Transverse colon (tissue), 4 donors: ENCODE measurements around the gene SELENOP. TPM values are rescaled to one million over a fixed set of nuclear protein-coding genes. Genes with fewer than 3 reads are reported as not detected.

Experiments
- DNase-seq: peaks from one replicate; pipeline ENCODE4 v3.0.0-alpha.2; 2019
- H3K27ac ChIP-seq, 4 donors: fragments of 200-600 bp; sonication (generic); 2 replicates each; pipeline ENCODE4 v1.5.1; 2016 to 2018; ENCODE audit warnings: inconsistent platforms in 4 of 4
- H3K27me3 ChIP-seq: fragments of 200-600 bp; sonication (generic); 2 replicates; pipeline ENCODE4 v1.5.1; 2017; ENCODE audit warnings: inconsistent platforms
- H3K36me3 ChIP-seq, 4 donors: fragments of 200-600 bp; sonication (generic); 2 replicates each; pipeline ENCODE4 v1.5.1; 2017 to 2019; ENCODE audit warnings: inconsistent platforms in 4 of 4
- H3K4me1 ChIP-seq, 4 donors: fragments of 200-600 bp; sonication (generic); 2 replicates each; pipeline ENCODE4 v1.5.1; 2017 to 2020; ENCODE audit warnings: inconsistent platforms in 4 of 4
- H3K4me3 ChIP-seq, 4 donors: fragments of 200-600 bp; sonication (generic); 1 replicate in 1 of 4; 2 replicates in 3 of 4; pipeline versions ENCODE4 v1.5.1 to v1.6.1; 2017 to 2019; ENCODE audit warnings: inconsistent platforms in 4 of 4
- H3K9me3 ChIP-seq, 2 donors: fragments of 200-600 bp; sonication (generic); 2 replicates each; pipeline ENCODE4 v1.5.1; 2017 to 2019; ENCODE audit warnings: inconsistent platforms in 2 of 2
- EP300 ChIP-seq: sonication (generic); formaldehyde crosslinking; IDR thresholded peaks from one replicate; pipeline ENCODE4 v1.6.1; 2017; ENCODE audit warnings: antibody characterized with exemption, low read depth
- POLR2A ChIP-seq: fragments of 450-650 bp; IDR thresholded peaks from one replicate; pipeline ENCODE4 v1.6.1; 2016; ENCODE audit warnings: antibody characterized with exemption, mild to moderate bottlenecking, moderate library complexity
- POLR2AphosphoS5 ChIP-seq, 3 donors: sonication (generic); formaldehyde crosslinking; IDR thresholded peaks; one replicate each; pipeline ENCODE4 v1.6.1; 2016; ENCODE audit warnings: antibody characterized with exemption in 3 of 3
- WGBS, 2 donors: methylation state at CpG; one replicate each; pipeline ENCODE4 v1.1.5; 2018; ENCODE audit warnings: low coverage in 1 of 2; 5-methylcytosine and 5-hydroxymethylcytosine counted together
- in situ Hi-C, 4 donors: fragments of 200-750 bp; cut with MboI; loops; one replicate each; pipeline versions ENCODE4 v1.15.0 to v1.15.1; 2017; ENCODE audit warnings: low sequenced_read_pairs in 3 of 4, low pct_ligation_motif_present in 1 of 4, low pct_unique_long_range_greater_than_20kb in 1 of 4
- intact Hi-C: fragments of 100-400 bp; cut with DNase I; formaldehyde crosslinking; loops from one replicate; pipeline ENCODE4 v1.15.1; 2023; ENCODE audit warnings: low total_unique reads
- total RNA-seq, 4 donors: library from RNA; depleted of rRNA; stranded (reverse); fragments of >200 nt; gene quantifications; one replicate each; pipeline ENCODE4 v1.1.0, GENCODE V29; 2016
- TF ChIP-seq, protein P1 (sequence below), 5 experiments: fragments of 200-600 bp in 3 of 5; fragments of 450-650 bp in 2 of 5; sonication (generic) in 3 of 5; IDR thresholded peaks; 1 replicate in 2 of 5; 2 replicates in 3 of 5; pipeline ENCODE4 v1.5.1; 2016 to 2017; ENCODE audit warnings: antibody characterized with exemption in 5 of 5, inconsistent platforms in 3 of 5, mild to moderate bottlenecking in 2 of 5, moderate library complexity in 1 of 5

Gene SELENOP
- total RNA-seq, 4 donors from 2014 or later: 129 to 1,504 (median 872) TPM

DNA sequence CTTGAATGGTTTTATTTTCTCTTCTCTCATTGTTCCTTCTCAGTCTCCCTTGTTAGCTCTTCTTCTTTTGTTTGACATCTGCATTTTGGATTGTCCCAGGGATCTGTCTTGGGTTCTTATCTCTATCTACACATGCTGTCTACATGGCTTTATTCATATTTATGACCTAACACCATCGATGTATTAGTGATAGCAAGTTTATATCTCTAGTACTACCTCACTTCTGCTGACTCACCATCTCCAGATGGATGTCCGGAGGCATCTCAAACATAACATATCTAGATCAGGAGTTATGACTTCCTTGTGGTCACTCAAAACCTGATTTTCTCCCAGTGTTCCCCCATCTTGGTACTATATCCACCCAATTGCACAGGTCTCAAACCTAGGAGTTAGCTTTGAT is 19.2 kb upstream of the SELENOP start:
- intact Hi-C loops: no loop called here
- in situ Hi-C loops: no loop called here

DNA sequence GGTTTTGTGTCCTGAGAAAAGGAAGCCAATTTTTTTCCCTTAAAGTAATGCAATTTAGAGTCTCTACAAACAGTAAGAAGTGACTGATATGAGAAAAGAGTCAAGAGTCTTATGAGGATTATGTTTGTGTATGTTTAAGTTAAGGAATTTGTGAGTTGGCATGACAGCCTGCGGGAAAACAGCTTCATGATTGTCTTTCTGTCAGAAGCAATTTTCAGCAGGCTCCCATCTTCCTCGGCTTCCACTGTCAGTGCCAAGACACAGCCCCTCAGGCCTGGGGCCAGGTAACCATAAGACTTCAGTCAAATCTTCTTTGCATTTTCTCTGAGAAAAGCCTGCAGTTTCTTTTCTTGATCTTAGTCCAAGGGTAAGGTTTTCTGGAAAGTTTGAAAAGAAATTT is 17.0 kb upstream of the SELENOP start:
- Histone ChIP-seq H3K4me3 (no peak overlapping the region), H3K4me1 (peaks cover 0 to 19% (median 0%) of the 10 kb centered on the region in 4 donors), H3K36me3 (no peaks in the 10 kb centered on the region), H3K27me3 (no peaks in the 10 kb centered on the region), H3K27ac (no peak overlapping the region), H3K9me3 (no peaks in the 10 kb centered on the region)
- no peak for DNase-seq
- in situ Hi-C loops: no loop called here
- WGBS, 2 donors: 61% methylated on average over 2 of the region's 2 CpGs; no CpG with 5 or more reads in 1 of the 2 donors
- no peak for TF ChIP-seq EP300
- TF ChIP-seq, protein P1, sequence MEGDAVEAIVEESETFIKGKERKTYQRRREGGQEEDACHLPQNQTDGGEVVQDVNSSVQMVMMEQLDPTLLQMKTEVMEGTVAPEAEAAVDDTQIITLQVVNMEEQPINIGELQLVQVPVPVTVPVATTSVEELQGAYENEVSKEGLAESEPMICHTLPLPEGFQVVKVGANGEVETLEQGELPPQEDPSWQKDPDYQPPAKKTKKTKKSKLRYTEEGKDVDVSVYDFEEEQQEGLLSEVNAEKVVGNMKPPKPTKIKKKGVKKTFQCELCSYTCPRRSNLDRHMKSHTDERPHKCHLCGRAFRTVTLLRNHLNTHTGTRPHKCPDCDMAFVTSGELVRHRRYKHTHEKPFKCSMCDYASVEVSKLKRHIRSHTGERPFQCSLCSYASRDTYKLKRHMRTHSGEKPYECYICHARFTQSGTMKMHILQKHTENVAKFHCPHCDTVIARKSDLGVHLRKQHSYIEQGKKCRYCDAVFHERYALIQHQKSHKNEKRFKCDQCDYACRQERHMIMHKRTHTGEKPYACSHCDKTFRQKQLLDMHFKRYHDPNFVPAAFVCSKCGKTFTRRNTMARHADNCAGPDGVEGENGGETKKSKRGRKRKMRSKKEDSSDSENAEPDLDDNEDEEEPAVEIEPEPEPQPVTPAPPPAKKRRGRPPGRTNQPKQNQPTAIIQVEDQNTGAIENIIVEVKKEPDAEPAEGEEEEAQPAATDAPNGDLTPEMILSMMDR (IDR thresholded peaks at IDR 0.05): no peak
- intact Hi-C loops: no loop called here

More for the DNA sequence above, 19.2 kb upstream of the SELENOP start:
- Histone ChIP-seq H3K36me3 (no peaks in the 10 kb centered on the region), H3K4me3 (no peak overlapping the region), H3K4me1 (peaks cover 0 to 8% (median 0%) of the 10 kb centered on the region in 4 donors), H3K27me3 (no peaks in the 10 kb centered on the region), H3K27ac (no peak overlapping the region), H3K9me3 (no peaks in the 10 kb centered on the region)
- TF ChIP-seq POLR2A (no peak), POLR2AphosphoS5 (IDR thresholded peaks at IDR 0.05) (no peak), EP300 (no peak)
- TF ChIP-seq, protein P1 (IDR thresholded peaks at IDR 0.05): no peak
- DNase-seq: no peak
- WGBS, 2 donors: 73 to 74% methylated on average over 1 to 2 of the region's 2 CpGs

DNA sequence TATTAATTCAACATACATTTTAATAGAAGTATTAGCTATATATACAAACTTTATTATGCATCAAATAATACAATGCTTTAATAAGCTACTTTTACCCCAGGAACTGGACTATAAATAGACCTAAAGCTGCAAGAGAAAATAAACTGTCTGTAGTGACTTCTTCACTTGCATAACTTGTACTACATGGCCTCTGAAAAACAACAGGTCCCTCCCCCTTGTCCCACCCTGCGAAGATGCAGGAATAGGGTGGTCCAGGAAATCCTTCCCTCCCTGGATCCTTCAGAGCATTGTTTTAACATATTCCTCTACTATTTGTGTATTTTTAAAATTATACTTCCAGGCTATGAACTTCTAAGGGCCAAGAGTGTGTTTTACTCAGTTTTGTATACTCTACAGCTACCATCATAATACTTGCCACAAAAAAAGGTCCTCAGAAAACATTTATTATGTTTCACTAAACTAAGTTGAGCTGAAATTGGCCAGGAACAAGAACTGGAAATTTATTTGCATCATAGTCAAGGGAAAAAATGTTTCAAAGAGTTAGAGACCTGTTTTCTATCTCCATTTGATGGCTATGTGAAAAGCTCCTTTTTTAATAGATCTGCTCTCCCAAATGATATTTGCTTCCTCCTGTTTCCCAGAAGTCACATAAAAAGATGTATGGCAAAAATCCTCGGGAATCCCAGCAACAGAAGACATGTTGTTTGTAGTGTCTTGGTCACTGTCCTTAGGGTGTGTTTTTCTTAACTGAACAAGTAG is 15.2 kb upstream of the SELENOP start:
- TF ChIP-seq, protein P1 (IDR thresholded peaks at IDR 0.05): no peak
- TF ChIP-seq POLR2AphosphoS5 (IDR thresholded peaks at IDR 0.05) (no peak), EP300 (no peak), POLR2A (no peak)
- H3K27ac ChIP-seq: no peak overlapping the region
- intact Hi-C loops (no loop called here), in situ Hi-C loops (no loop called here)
- H3K36me3 ChIP-seq: no peaks in the 10 kb centered on the region
- H3K4me3 ChIP-seq: no peak overlapping the region
- DNase-seq: no peak
- WGBS, 2 donors: 30 to 61% methylated on average over 1 to 2 of the region's 2 CpGs
- H3K27me3 ChIP-seq: no peaks in the 10 kb centered on the region
- no peaks in the 10 kb centered on the region for H3K9me3 ChIP-seq
- H3K4me1 ChIP-seq: peaks cover 0 to 20% (median 0%) of the 10 kb centered on the region in 4 donors

DNA sequence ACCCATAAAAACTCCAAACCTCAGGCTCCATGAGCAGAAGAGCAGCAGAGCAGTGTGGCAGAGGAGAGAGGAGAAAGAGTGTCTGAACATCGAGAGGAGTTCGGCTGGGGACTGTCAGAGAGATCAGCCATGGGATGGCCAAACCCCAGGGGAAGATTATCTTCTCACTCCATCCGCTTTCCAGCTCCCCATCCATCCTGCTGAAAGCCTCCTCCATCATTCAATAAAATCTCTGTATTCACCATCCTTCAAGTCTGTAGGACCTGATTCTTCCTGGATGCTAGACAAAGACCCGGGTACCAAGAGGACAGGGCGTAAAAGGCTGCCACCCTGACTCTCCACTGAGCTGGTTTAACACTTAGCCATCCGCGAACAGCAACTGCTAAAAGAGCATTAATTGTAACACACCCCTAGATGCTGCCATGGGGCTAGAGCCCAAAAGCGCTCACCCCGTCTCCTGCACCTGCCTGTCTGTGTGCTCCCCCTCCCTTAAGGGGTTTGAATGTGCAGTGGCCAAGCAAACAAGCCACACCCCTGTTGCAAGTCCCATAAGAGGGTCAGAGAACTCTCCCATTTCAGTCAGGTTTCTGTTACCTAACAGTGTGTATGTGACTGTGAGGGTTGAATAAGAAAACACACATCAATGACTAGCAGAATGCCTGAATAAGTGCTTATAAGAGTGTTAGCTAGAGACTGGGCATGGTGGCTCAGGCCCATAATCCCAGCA is 13.9 kb upstream of the SELENOP start:
- WGBS, 2 donors: 76 to 100% methylated on average over 1 to 9 of the region's 9 CpGs
- no peak for DNase-seq

More for the DNA sequence above, 13.9 kb upstream of the SELENOP start:
- Histone ChIP-seq H3K27me3 (no peaks in the 10 kb centered on the region), H3K4me1 (peaks cover 0 to 20% (median 0%) of the 10 kb centered on the region in 4 donors), H3K4me3 (no peak overlapping the region), H3K36me3 (no peaks in the 10 kb centered on the region), H3K27ac (no peak overlapping the region), H3K9me3 (no peaks in the 10 kb centered on the region)
- in situ Hi-C loops: no loop called here
- TF ChIP-seq POLR2A (no peak), POLR2AphosphoS5 (IDR thresholded peaks at IDR 0.05) (no peak), EP300 (no peak)
- TF ChIP-seq, protein P1 (IDR thresholded peaks at IDR 0.05): no peak
- intact Hi-C loops: no loop called here
